Natural killer cell (primary cell): ENCODE results near the gene CBX7. TPM values are rescaled to one million over a fixed set of nuclear protein-coding genes. Genes with fewer than 3 reads are reported as not detected.

ENCODE experiments used
- ATAC-seq, 3 donors: fragments of 150-1000 bp in 2 of 3; fragments of 200-7000 bp in 1 of 3; cut with Tn5 transposase; 1 replicate in 1 of 3; 2 replicates in 2 of 3; pipeline ENCODE4 v1.10.0; 2021; ENCODE audit warnings: mild to moderate bottlenecking in 2 of 3, moderate library complexity in 2 of 3
- DNase-seq, 2 donors: peaks; one replicate each; pipeline versions ENCODE4 v3.0.0 to v3.0.0-alpha.2; 2013 to 2021; ENCODE audit warnings: mixed read lengths in 1 of 2
- H3K27ac ChIP-seq: one replicate; pipeline ENCODE4 v1.5.1; 2013; ENCODE audit warnings: mild to moderate bottlenecking, low read length
- H3K27me3 ChIP-seq: one replicate; pipeline ENCODE4 v1.6.1; 2013; ENCODE audit warnings: low read length; ENCODE audit not compliant: control insufficient read depth, insufficient read depth
- H3K36me3 ChIP-seq: one replicate; pipeline ENCODE4 v1.6.1; 2013; ENCODE audit warnings: low read length; ENCODE audit not compliant: control insufficient read depth, insufficient read depth
- H3K4me1 ChIP-seq: one replicate; pipeline ENCODE4 v1.6.1; 2013; ENCODE audit warnings: low read length; ENCODE audit not compliant: control insufficient read depth, insufficient read depth
- H3K4me3 ChIP-seq: one replicate; pipeline ENCODE4 v1.5.1; 2013; ENCODE audit warnings: low read length
- H3K9me3 ChIP-seq: one replicate; pipeline ENCODE4 v1.6.1; 2013; ENCODE audit warnings: low read length; ENCODE audit not compliant: control insufficient read depth, insufficient read depth
- H3K27ac Mint-ChIP-seq, 2 donors: one replicate each; pipeline ENCODE4 v1.8.0; 2022; ENCODE audit warnings: mild to moderate bottlenecking in 2 of 2, mixed read lengths in 2 of 2, moderate library complexity in 1 of 2
- H3K27me3 Mint-ChIP-seq, 2 donors: one replicate each; pipeline ENCODE4 v1.8.0; 2022; ENCODE audit warnings: low read depth in 2 of 2, mixed read lengths in 2 of 2
- H3K36me3 Mint-ChIP-seq: one replicate; pipeline ENCODE4 v1.8.0; 2022; ENCODE audit warnings: mixed read lengths
- H3K4me1 Mint-ChIP-seq, 2 donors: one replicate each; pipeline ENCODE4 v1.8.0; 2022; ENCODE audit warnings: mixed read lengths in 2 of 2
- H3K4me3 Mint-ChIP-seq: one replicate; pipeline ENCODE4 v1.8.0; 2022; ENCODE audit warnings: mild to moderate bottlenecking, moderate library complexity, mixed read lengths
- H3K9me3 Mint-ChIP-seq, 2 donors: one replicate each; pipeline ENCODE4 v1.8.0; 2022; ENCODE audit warnings: mixed read lengths in 2 of 2
- WGBS: methylation state at CpG from one replicate; pipeline ENCODE4 v1.1.7; 2013; ENCODE audit warnings: missing lambda C conversion rate; ENCODE audit not compliant: insufficient coverage; 5-methylcytosine and 5-hydroxymethylcytosine counted together
- intact Hi-C: fragments of 100-400 bp; cut with micrococcal nuclease; formaldehyde crosslinking; loops from one replicate; pipeline ENCODE4 v1.14.2; 2022
- total RNA-seq, 4 donors: library from RNA; stranded (reverse); fragments of 120-200 nt in 1 of 4; gene quantifications; one replicate each; pipeline versions ENCODE4 v1.2.3 to v1.2.4, GENCODE V29; 2013 to 2022
- TF ChIP-seq, protein P1 (sequence below): fragments of 200-600 bp; IDR thresholded peaks from one replicate; pipeline ENCODE4 v1.8.0; 2022; ENCODE audit warnings: antibody characterized with exemption

Gene CBX7
- total RNA-seq, 3 donors from 2014 or later (not counting 1 experiment from before 2014, with no cell fraction given): 49.6 to 52.9 (median 50.0) TPM

DNA sequence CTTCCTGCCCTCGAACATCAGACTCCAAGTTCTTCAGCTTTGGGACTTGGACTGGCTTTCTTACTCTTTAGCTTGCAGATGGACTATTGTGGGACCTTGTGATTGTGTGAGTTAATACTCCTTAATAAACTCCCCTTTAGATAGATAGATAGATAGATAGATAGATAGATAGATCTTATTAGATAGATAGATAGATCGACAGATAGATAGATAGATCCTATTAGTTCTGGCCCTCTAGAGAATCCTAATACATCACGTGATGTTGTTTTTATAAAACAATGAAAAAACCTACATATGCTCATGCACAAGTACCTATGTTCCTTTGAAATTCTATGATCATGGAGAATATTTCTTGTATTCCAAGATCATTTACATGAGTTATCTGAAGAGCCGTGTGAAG lies 31.5 kb downstream of the CBX7 start:
- no peaks in the 10 kb centered on the region for H3K36me3 Mint-ChIP-seq
- TF ChIP-seq, protein P1, sequence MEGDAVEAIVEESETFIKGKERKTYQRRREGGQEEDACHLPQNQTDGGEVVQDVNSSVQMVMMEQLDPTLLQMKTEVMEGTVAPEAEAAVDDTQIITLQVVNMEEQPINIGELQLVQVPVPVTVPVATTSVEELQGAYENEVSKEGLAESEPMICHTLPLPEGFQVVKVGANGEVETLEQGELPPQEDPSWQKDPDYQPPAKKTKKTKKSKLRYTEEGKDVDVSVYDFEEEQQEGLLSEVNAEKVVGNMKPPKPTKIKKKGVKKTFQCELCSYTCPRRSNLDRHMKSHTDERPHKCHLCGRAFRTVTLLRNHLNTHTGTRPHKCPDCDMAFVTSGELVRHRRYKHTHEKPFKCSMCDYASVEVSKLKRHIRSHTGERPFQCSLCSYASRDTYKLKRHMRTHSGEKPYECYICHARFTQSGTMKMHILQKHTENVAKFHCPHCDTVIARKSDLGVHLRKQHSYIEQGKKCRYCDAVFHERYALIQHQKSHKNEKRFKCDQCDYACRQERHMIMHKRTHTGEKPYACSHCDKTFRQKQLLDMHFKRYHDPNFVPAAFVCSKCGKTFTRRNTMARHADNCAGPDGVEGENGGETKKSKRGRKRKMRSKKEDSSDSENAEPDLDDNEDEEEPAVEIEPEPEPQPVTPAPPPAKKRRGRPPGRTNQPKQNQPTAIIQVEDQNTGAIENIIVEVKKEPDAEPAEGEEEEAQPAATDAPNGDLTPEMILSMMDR: no peak
- H3K27me3 Mint-ChIP-seq: no peaks in the 10 kb centered on the region
- ATAC-seq (no peak), DNase-seq (no peak)
- peak overlapping the region; percentile 16 to 74 for H3K27ac Mint-ChIP-seq
- H3K9me3 ChIP-seq: no peaks in the 10 kb centered on the region
- no peaks in the 10 kb centered on the region for H3K27me3 ChIP-seq
- no peaks in the 10 kb centered on the region for H3K9me3 Mint-ChIP-seq
- intact Hi-C loops: no loop called here
- H3K4me1 Mint-ChIP-seq: peaks cover 47 to 48% of the 10 kb centered on the region in 2 donors
- H3K4me3 Mint-ChIP-seq: peak overlapping the region; percentile 7
- 100% methylated on average over 2 of the region's 4 CpGs for WGBS
- H3K36me3 ChIP-seq: no peaks in the 10 kb centered on the region
- H3K27ac ChIP-seq: no peak overlapping the region
- H3K4me1 ChIP-seq: peaks cover 33% of the 10 kb centered on the region
- no peak overlapping the region for H3K4me3 ChIP-seq

DNA sequence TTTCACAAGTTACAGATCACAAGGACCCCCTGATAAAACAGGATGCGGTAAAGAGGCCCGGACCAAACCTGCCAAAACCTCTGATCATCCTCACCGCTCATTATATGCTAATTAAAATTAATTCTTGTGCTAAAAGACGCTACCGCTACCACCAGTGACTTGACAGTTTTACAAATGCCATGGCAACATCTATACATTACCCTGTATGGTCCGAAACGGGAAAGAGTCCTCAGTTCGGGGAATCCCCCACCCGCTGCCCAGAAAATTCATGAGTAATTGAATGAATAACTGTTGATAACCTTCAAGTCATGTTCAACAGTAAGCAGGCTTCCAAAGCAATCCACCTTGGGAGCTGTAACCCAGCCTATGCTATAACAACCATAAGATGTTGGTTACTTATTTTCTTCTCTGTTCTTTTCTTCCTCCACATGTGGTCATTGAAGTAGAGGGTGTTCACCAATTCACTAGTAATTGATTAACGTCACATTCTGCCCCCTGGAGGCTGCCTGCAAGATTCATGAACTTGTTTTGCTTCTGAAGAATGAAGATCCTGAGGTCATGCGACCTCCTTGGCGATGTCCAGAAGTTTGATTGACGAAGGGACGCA lies 34.8 kb downstream of the CBX7 start:
- intact Hi-C loops: loop anchor here (1.0 kb wide), 4 partner anchors 23 to 110 kb away; no protein-coding TSS in a partner anchor
- peaks cover 61 to 66% of the 10 kb centered on the region in 2 donors for H3K4me1 Mint-ChIP-seq
- peaks cover 40% of the 10 kb centered on the region for H3K4me1 ChIP-seq
- H3K27me3 ChIP-seq: no peaks in the 10 kb centered on the region
- H3K36me3 Mint-ChIP-seq: no peaks in the 10 kb centered on the region
- TF ChIP-seq, protein P1: peak; percentile 71
- no peaks in the 10 kb centered on the region for H3K27me3 Mint-ChIP-seq
- WGBS: 20% methylated on average over 14 of the region's 14 CpGs
- no peaks in the 10 kb centered on the region for H3K9me3 Mint-ChIP-seq
- H3K4me3 ChIP-seq: peak overlapping the region; percentile 2
- H3K4me3 Mint-ChIP-seq: peak overlapping the region; percentile 82
- no peaks in the 10 kb centered on the region for H3K9me3 ChIP-seq
- peak overlapping the region; percentile 95 for H3K27ac ChIP-seq
- H3K27ac Mint-ChIP-seq: peak overlapping the region; percentile 94 to 99
- H3K36me3 ChIP-seq: no peaks in the 10 kb centered on the region
- DNase-seq: peak; percentile 71 to 87
- ATAC-seq: peak; percentile 76 to 90 (median 86)

DNA sequence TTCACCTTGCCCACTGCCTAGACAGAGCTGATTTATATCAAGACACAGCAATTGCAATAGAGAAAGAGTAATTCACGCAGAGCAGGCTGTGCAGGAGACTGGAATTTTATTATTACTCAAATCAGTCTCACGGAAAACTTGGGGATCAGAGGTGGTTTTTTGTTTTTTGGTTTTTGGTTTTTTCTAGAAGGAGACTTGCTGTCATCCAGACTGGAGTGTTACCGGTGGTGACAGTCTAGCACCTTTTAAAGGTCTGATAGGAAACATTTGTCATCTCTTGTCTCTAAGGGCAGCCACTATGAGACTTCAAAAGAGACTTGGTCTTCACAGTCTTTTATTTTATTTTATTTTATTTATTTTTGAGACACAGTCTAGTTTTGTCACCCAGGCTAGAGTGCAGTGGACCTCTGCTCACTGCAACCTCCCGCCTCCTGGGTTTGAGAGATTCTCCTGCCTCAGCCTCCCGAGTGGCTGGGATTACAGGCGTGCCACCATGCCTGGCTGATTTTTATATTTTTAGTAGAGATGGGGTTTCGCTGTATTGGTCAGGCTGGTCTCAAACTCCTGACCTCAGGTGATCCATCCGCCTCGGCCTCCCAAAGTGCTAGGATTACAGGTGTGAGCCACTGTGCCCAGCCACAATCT lies 36.4 kb downstream of the CBX7 start:
- Histone ChIP-seq H3K9me3 (no peaks in the 10 kb centered on the region), H3K4me1 (peaks cover 37% of the 10 kb centered on the region), H3K4me3 (no peak overlapping the region), H3K27me3 (no peaks in the 10 kb centered on the region), H3K27ac (peak overlapping the region; percentile 95), H3K36me3 (no peaks in the 10 kb centered on the region)
- peak overlapping the region; percentile 94 to 99 for H3K27ac Mint-ChIP-seq
- peaks cover 56 to 57% of the 10 kb centered on the region in 2 donors for H3K4me1 Mint-ChIP-seq
- no peaks in the 10 kb centered on the region for H3K27me3 Mint-ChIP-seq
- no peaks in the 10 kb centered on the region for H3K9me3 Mint-ChIP-seq
- 50% methylated on average over 9 of the region's 9 CpGs for WGBS
- intact Hi-C loops: loop anchor here (1.0 kb wide), 1 partner anchor 39 kb away; the partner anchor contains the start of gene APOBEC3G
- TF ChIP-seq, protein P1: no peak
- H3K4me3 Mint-ChIP-seq: peak overlapping the region; percentile 1
- DNase-seq (peak in 1 of 2 donors; percentile 75), ATAC-seq (peak; percentile 19 to 43 (median 26))
- no peaks in the 10 kb centered on the region for H3K36me3 Mint-ChIP-seq
